CD14-positive monocyte (primary cell): Measurements from ENCODE around the gene KLHL17. TPM values are rescaled to one million over a fixed set of nuclear protein-coding genes. Genes with fewer than 3 reads are reported as not detected.

Experiments
- DNase-seq, 3 donors: peaks; one replicate each; pipeline ENCODE4 v3.0.0-alpha.2; 2011 to 2022
- H2AFZ ChIP-seq: 2 replicates; pipeline ENCODE4 v1.6.0; 2012; ENCODE audit warnings: mild to moderate bottlenecking, low read depth, low read length, inconsistent platforms; ENCODE audit not compliant: insufficient read depth, poor library complexity, severe bottlenecking
- H3K27ac ChIP-seq, 2 donors: 1 replicate in 1 of 2; 2 replicates in 1 of 2; pipeline ENCODE4 v1.5.1; 2012 to 2013; ENCODE audit warnings: low read length in 2 of 2, control low read depth in 1 of 2, inconsistent platforms in 1 of 2, low read depth in 1 of 2, mild to moderate bottlenecking in 1 of 2
- H3K27me3 ChIP-seq, 2 donors: one replicate each; pipeline versions ENCODE4 v1.6.0 to v1.6.1; 2011 to 2013; ENCODE audit warnings: low read length in 2 of 2; ENCODE audit not compliant: control insufficient read depth in 2 of 2, insufficient read depth in 2 of 2
- H3K36me3 ChIP-seq, 2 donors: replicated peaks in 1 of 2; 1 replicate in 1 of 2; 2 replicates in 1 of 2; pipeline versions ENCODE4 v1.5.1 to v1.6.1; 2012 to 2013; ENCODE audit warnings: low read length in 2 of 2, control low read depth in 1 of 2, inconsistent platforms in 1 of 2, mild to moderate bottlenecking in 1 of 2; ENCODE audit not compliant: insufficient read depth in 2 of 2, control insufficient read depth in 1 of 2
- H3K4me1 ChIP-seq, 2 donors: 1 replicate in 1 of 2; 2 replicates in 1 of 2; pipeline versions ENCODE4 v1.5.1 to v1.6.1; 2012 to 2013; ENCODE audit warnings: low read length in 2 of 2, control low read depth in 1 of 2, inconsistent platforms in 1 of 2, mild to moderate bottlenecking in 1 of 2, moderate library complexity in 1 of 2; ENCODE audit not compliant: insufficient read depth in 2 of 2, control insufficient read depth in 1 of 2
- H3K4me2 ChIP-seq: replicated peaks from 2 replicates; pipeline ENCODE3; 2012; ENCODE audit warnings: low read length, moderate library complexity, mild to moderate bottlenecking; ENCODE audit not compliant: poor library complexity, severe bottlenecking; ENCODE audit errors: extremely low read depth
- H3K4me3 ChIP-seq, 3 experiments: fragments of 200-600 bp in 1 of 3; sonication (generic) in 1 of 3; replicated peaks in 1 of 3; 1 replicate in 2 of 3; 2 replicates in 1 of 3; pipeline ENCODE4 v1.5.1; 2011 to 2013; ENCODE audit warnings: low read length in 3 of 3, mild to moderate bottlenecking in 3 of 3, control low read depth in 2 of 3, low read depth in 2 of 3, inconsistent platforms in 1 of 3, moderate library complexity in 1 of 3
- H3K79me2 ChIP-seq: 2 replicates; pipeline ENCODE4 v1.6.0; 2012; ENCODE audit warnings: mild to moderate bottlenecking, control low read depth, inconsistent platforms, low read length, moderate library complexity; ENCODE audit not compliant: insufficient read depth
- H3K9ac ChIP-seq: 2 replicates; pipeline ENCODE4 v1.6.0; 2017; ENCODE audit warnings: low read length, mild to moderate bottlenecking; ENCODE audit not compliant: insufficient read depth, poor library complexity, severe bottlenecking
- H3K9me3 ChIP-seq, 2 donors: replicated peaks in 1 of 2; 1 replicate in 1 of 2; 2 replicates in 1 of 2; pipeline versions ENCODE4 v1.5.1 to v1.6.1; 2012 to 2013; ENCODE audit warnings: low read length in 2 of 2, control low read depth in 1 of 2; ENCODE audit not compliant: control insufficient read depth in 1 of 2, insufficient read depth in 1 of 2
- H4K20me1 ChIP-seq: 2 replicates; pipeline ENCODE4 v1.6.0; 2012; ENCODE audit warnings: mild to moderate bottlenecking, low read length, control low read depth, moderate library complexity; ENCODE audit not compliant: insufficient read depth
- H3K27ac Mint-ChIP-seq, 7 donors: one replicate each; pipeline ENCODE4 v1.8.0; 2020; ENCODE audit warnings: mild to moderate bottlenecking in 7 of 7, mixed read lengths in 7 of 7, moderate library complexity in 6 of 7, inconsistent platforms in 2 of 7
- H3K27me3 Mint-ChIP-seq, 3 donors: one replicate each; pipeline ENCODE4 v1.8.0; 2021 to 2022; ENCODE audit warnings: low read depth in 3 of 3, mild to moderate bottlenecking in 3 of 3, mixed read lengths in 3 of 3, moderate library complexity in 3 of 3, inconsistent platforms in 1 of 3
- H3K36me3 Mint-ChIP-seq, 2 donors: one replicate each; pipeline ENCODE4 v1.8.0; 2020; ENCODE audit warnings: mixed read lengths in 2 of 2, inconsistent platforms in 1 of 2, mild to moderate bottlenecking in 1 of 2
- H3K4me1 Mint-ChIP-seq: one replicate; pipeline ENCODE4 v1.8.0; 2020; ENCODE audit warnings: mild to moderate bottlenecking, mixed read lengths
- H3K4me3 Mint-ChIP-seq, 2 donors: one replicate each; pipeline ENCODE4 v1.8.0; 2020; ENCODE audit warnings: mild to moderate bottlenecking in 2 of 2, mixed read lengths in 2 of 2, moderate library complexity in 1 of 2
- H3K9me3 Mint-ChIP-seq, 7 donors: one replicate each; pipeline ENCODE4 v1.8.0; 2020 to 2022; ENCODE audit warnings: mixed read lengths in 7 of 7, mild to moderate bottlenecking in 6 of 7, moderate library complexity in 6 of 7, inconsistent platforms in 2 of 7
- CTCF ChIP-seq: fragments of 200-600 bp; IDR thresholded peaks from one replicate; pipeline ENCODE4 v1.8.0; 2022; ENCODE audit warnings: antibody characterized with exemption, mild to moderate bottlenecking
- WGBS: methylation state at CpG from one replicate; pipeline ENCODE4 v1.1.5; 2013; ENCODE audit warnings: missing lambda C conversion rate; ENCODE audit not compliant: insufficient coverage; 5-methylcytosine and 5-hydroxymethylcytosine counted together
- intact Hi-C, 2 donors: fragments of 100-400 bp; cut with micrococcal nuclease; formaldehyde crosslinking; loops; one replicate each; pipeline versions ENCODE4 v1.15.0 to v1.15.1; 2023
- polyA plus RNA-seq, 3 donors: library from polyadenylated mRNA; depleted of rRNA in 1 of 3; unstranded in 2 of 3; stranded (reverse) in 1 of 3; fragments of 300-500 nt in 2 of 3; fragments of >200 nt in 1 of 3; fragmentation: Illumina TruSeq in 2 of 3; gene quantifications; 1 replicate in 2 of 3; 2 replicates in 1 of 3; pipeline ENCODE4 v1.2.3, GENCODE V29; 2012 to 2021

The KLHL17 gene
- polyA plus RNA-seq, 3 donors = 0.31 to 48.1 (median 0.71) TPM

GRCh38 chr1:950268-950667 lies 10.1 kb upstream of the KLHL17 start:
- Mint-ChIP-seq H3K27ac (no peak overlapping the region), H3K36me3 (peaks cover 86 to 99% of the 10 kb centered on the region in 2 donors), H3K27me3 (peaks cover 0 to 6% (median 3%) of the 10 kb centered on the region in 3 donors), H3K4me3 (no peak overlapping the region), H3K4me1 (peaks cover 4% of the 10 kb centered on the region), H3K9me3 (no peaks in the 10 kb centered on the region)
- intact Hi-C loops = no loop called here
- H2AFZ ChIP-seq = no peak overlapping the region
- no peak overlapping the region for H3K9ac ChIP-seq
- H3K79me2 ChIP-seq = no peaks in the 10 kb centered on the region
- no peak overlapping the region for H3K4me2 ChIP-seq
- no peaks in the 10 kb centered on the region for H3K27me3 ChIP-seq
- WGBS = 98% methylated on average over 9 of the region's 9 CpGs
- H3K9me3 ChIP-seq = no peaks in the 10 kb centered on the region
- H3K27ac ChIP-seq = no peak overlapping the region
- H3K36me3 ChIP-seq = peaks cover 96 to 100% of the 10 kb centered on the region in 2 donors
- no peak for DNase-seq
- no peak overlapping the region for H3K4me3 ChIP-seq
- no peak for TF ChIP-seq CTCF
- H4K20me1 ChIP-seq = peaks cover 42% of the 10 kb centered on the region
- peaks cover 0 to 6% of the 10 kb centered on the region in 2 donors for H3K4me1 ChIP-seq

- H3K36me3 ChIP-seq = peaks cover 96 to 100% of the 10 kb centered on the region in 2 donors
- intact Hi-C loops = no loop called here
- TF ChIP-seq CTCF = no peak
- no peak overlapping the region for H3K4me3 ChIP-seq
- peaks cover 42% of the 10 kb centered on the region for H4K20me1 ChIP-seq
- Mint-ChIP-seq H3K4me3 (no peak overlapping the region), H3K4me1 (peaks cover 10% of the 10 kb centered on the region), H3K9me3 (no peaks in the 10 kb centered on the region), H3K27me3 (peaks cover 0 to 6% (median 0%) of the 10 kb centered on the region in 3 donors), H3K27ac (peak overlapping the region in 1 of 7 donors; percentile 35), H3K36me3 (peaks cover 85 to 99% of the 10 kb centered on the region in 2 donors)
- H3K79me2 ChIP-seq = no peaks in the 10 kb centered on the region
- 94% methylated on average over 12 of the region's 23 CpGs for WGBS
- no peak overlapping the region for H2AFZ ChIP-seq
- no peak for DNase-seq
- H3K27ac ChIP-seq = no peak overlapping the region
- peaks cover 0 to 12% of the 10 kb centered on the region in 2 donors for H3K4me1 ChIP-seq
- H3K9ac ChIP-seq = no peak overlapping the region
- H3K27me3 ChIP-seq = no peaks in the 10 kb centered on the region
- no peak overlapping the region for H3K4me2 ChIP-seq
- no peaks in the 10 kb centered on the region for H3K9me3 ChIP-seq
These were observed 9.5 kb upstream of the KLHL17 start for GRCh38 chr1:950881-951280.
